SK-MEL-5 (cell line): ENCODE measurements around the gene TTLL10. TPM values are rescaled to one million over a fixed set of nuclear protein-coding genes. Genes with fewer than 3 reads are reported as not detected.
"Not testable (repeated sequence)": the region's sequence is repeated elsewhere in the genome, so short reads cannot be mapped to it uniquely, and the experiment has no call there.

Experiments
- DNase-seq: peaks from one replicate; pipeline ENCODE4 v3.0.0-alpha.2; 2016; ENCODE audit warnings: low read depth, low spot score
- in situ Hi-C: cut with HindIII; loops from 2 replicates; pipeline ENCODE4 v1.10.0; 2016; ENCODE audit warnings: low sequenced_read_pairs, high pct_unique_total_duplicates, low pct_unique_long_range_greater_than_20kb
- total RNA-seq: library from RNA; depleted of rRNA; stranded (reverse); fragments of >200 nt; shearing (Covaris generic); gene quantifications from 2 replicates; pipeline ENCODE4 v1.2.3, GENCODE V29; 2014

The TTLL10 gene
- total RNA-seq, 1 experiment from 2014 or later = not detected

- in situ Hi-C loops = no loop called here
Observed at GRCh38 chr1:1177452-1178206, 3.9 kb downstream of the TTLL10 start.

GRCh38 chr1:1178794-1179331, 5.2 kb downstream of the TTLL10 start:
- in situ Hi-C loops = no loop called here
- DNase-seq = no peak

More at GRCh38 chr1:1177452-1178206, 3.9 kb downstream of the TTLL10 start:
- no peak for DNase-seq

- DNase-seq = no peak
- in situ Hi-C loops = no loop called here
Observed at GRCh38 chr1:1179346-1179982, 5.8 kb downstream of the TTLL10 start.

GRCh38 chr1:1179983-1180861, 6.5 kb downstream of the TTLL10 start:
- in situ Hi-C loops = no loop called here
- DNase-seq = no peak

GRCh38 chr1:1181129-1181937, 7.7 kb downstream of the TTLL10 start:
- in situ Hi-C loops = no loop called here
- DNase-seq = no peak

- in situ Hi-C loops = no loop called here
- no peak for DNase-seq
Observed at GRCh38 chr1:1181938-1182410, 8.3 kb downstream of the TTLL10 start.

- in situ Hi-C loops = no loop called here
- no peak for DNase-seq
Observed at GRCh38 chr1:1182491-1183220, 9.0 kb downstream of the TTLL10 start.

- DNase-seq = no peak
- in situ Hi-C loops = no loop called here
Observed at GRCh38 chr1:1183221-1183747, 9.6 kb downstream of the TTLL10 start.

- in situ Hi-C loops = no loop called here
- no peak for DNase-seq
Observed at GRCh38 chr1:1183833-1184775, 10.4 kb downstream of the TTLL10 start.

- no peak for DNase-seq
- in situ Hi-C loops = no loop called here
Observed at GRCh38 chr1:1185101-1185765, 11.6 kb downstream of the TTLL10 start.

GRCh38 chr1:1187938-1188337, 14.3 kb downstream of the TTLL10 start:
- DNase-seq = no peak
- in situ Hi-C loops = no loop called here

GRCh38 chr1:1189111-1189510, 15.4 kb downstream of the TTLL10 start:
- no peak for DNase-seq

GRCh38 chr1:1191734-1192133, 18.1 kb downstream of the TTLL10 start:
- in situ Hi-C loops = no loop called here
- DNase-seq = no peak

More at GRCh38 chr1:1189111-1189510, 15.4 kb downstream of the TTLL10 start:
- in situ Hi-C loops = no loop called here

- in situ Hi-C loops = no loop called here
- no peak for DNase-seq
Observed at GRCh38 chr1:1194723-1195122, 21.0 kb downstream of the TTLL10 start.

GRCh38 chr1:1195726-1196125, 22.0 kb downstream of the TTLL10 start:
- in situ Hi-C loops, DNase-seq: not testable (repeated sequence)
